ENCODE measurements around the gene TGFBR2.

Gene TGFBR2

DNA sequence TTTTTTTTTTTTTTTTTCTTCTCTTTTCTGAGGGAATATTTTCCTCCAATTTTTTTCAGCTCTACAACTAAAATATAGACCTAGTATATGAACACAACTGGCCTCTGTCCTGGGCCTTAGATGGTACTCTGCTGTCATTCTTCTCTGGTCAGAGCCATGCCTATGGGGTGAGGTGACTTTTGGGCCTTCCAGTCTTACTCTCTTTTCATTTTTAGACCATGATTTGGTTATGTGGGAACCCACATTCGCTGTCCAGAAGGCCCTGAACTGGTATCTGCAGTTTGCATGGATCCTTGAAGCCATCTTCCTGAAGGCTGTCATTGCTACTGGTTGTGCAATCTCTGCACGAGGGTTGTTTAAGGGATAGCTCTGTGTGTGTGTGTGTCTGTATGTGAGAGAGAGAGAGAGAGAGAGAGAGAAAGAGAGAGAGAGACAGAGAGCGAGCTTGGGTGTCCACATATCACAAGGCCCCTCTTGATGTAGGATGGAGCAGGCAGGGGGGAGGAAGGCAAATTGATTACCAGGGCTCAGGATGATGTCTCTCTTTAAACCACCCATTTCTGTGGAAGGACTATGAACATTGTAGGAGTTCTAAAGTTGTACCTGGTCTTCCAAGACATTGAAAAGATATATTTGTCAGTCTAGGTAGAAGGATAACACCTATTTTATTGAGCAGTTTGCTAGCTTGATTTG lies 6.9 kb downstream of the TGFBR2 start:
- Mint-ChIP-seq H3K27ac (no peak overlapping the region), H3K4me1 (no peaks in the 10 kb centered on the region), H3K36me3 (ENCODE audit: low read depth) (peaks cover 4% of the 10 kb centered on the region), H3K9me3 (no peaks in the 10 kb centered on the region), H3K4me3 (no peak overlapping the region), H3K27me3 (ENCODE audit: low read depth, poor library complexity) (no peaks in the 10 kb centered on the region)
- DNase-seq: no peak
- TF ChIP-seq, protein P1, sequence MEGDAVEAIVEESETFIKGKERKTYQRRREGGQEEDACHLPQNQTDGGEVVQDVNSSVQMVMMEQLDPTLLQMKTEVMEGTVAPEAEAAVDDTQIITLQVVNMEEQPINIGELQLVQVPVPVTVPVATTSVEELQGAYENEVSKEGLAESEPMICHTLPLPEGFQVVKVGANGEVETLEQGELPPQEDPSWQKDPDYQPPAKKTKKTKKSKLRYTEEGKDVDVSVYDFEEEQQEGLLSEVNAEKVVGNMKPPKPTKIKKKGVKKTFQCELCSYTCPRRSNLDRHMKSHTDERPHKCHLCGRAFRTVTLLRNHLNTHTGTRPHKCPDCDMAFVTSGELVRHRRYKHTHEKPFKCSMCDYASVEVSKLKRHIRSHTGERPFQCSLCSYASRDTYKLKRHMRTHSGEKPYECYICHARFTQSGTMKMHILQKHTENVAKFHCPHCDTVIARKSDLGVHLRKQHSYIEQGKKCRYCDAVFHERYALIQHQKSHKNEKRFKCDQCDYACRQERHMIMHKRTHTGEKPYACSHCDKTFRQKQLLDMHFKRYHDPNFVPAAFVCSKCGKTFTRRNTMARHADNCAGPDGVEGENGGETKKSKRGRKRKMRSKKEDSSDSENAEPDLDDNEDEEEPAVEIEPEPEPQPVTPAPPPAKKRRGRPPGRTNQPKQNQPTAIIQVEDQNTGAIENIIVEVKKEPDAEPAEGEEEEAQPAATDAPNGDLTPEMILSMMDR (IDR thresholded peaks at IDR 0.05): no peak

GRCh38 chr3:30614373-30614772 lies 8.0 kb downstream of the TGFBR2 start:
- H3K4me3 Mint-ChIP-seq: no peak overlapping the region
- TF ChIP-seq, protein P1 (IDR thresholded peaks at IDR 0.05): no peak
- H3K27ac Mint-ChIP-seq: no peak overlapping the region
- H3K9me3 Mint-ChIP-seq: no peaks in the 10 kb centered on the region
- H3K36me3 Mint-ChIP-seq (ENCODE audit: low read depth): peaks cover 9% of the 10 kb centered on the region
- H3K4me1 Mint-ChIP-seq: no peaks in the 10 kb centered on the region
- H3K27me3 Mint-ChIP-seq (ENCODE audit: low read depth, poor library complexity): no peaks in the 10 kb centered on the region
- no peak for DNase-seq

- TF ChIP-seq, protein P1 (IDR thresholded peaks at IDR 0.05): no peak
- H3K9me3 Mint-ChIP-seq: no peaks in the 10 kb centered on the region
- H3K36me3 Mint-ChIP-seq (ENCODE audit: low read depth): peaks cover 14% of the 10 kb centered on the region
- DNase-seq: no peak
- H3K4me1 Mint-ChIP-seq: no peaks in the 10 kb centered on the region
- no peak overlapping the region for H3K4me3 Mint-ChIP-seq
- H3K27ac Mint-ChIP-seq: no peak overlapping the region
- H3K27me3 Mint-ChIP-seq (ENCODE audit: low read depth, poor library complexity): no peaks in the 10 kb centered on the region
Observed at GRCh38 chr3:30614943-30615342, 8.5 kb downstream of the TGFBR2 start.

DNA sequence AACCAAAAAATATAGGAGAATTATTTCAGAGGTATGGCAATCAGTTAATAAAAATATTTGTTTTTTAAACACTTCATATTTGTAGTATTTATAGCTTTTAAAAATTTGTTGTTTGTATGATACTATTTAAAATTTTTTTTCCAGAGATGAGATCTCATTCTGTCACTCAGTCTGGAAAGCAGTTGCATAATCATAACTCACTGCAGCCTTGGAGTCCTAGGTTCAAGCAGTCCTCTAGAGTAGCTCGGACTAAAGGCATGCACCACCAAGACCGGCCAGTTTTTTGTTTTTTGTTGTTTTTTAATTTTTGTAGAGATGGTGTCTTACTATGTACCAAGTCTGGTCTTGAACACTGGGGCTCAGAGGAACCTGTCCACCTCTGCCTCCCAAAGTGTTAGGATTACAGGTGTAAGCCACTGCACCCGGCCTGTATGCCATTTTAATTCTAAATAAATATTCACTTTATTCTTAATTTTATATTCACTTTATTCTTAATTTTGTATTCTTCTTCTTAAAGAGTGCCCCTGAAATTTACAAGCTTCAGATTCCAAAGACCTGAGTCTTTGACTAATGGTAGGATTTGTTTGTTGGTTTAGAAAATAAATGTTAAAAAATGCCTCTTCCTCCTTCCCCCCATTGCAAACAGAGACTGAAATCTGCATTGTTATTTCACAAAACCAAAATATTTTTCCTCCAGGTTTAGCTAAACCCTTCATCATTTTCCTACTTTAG lies 9.4 kb downstream of the TGFBR2 start:
- H3K9me3 Mint-ChIP-seq: no peaks in the 10 kb centered on the region
- no peak overlapping the region for H3K4me3 Mint-ChIP-seq
- peaks cover 14% of the 10 kb centered on the region for H3K36me3 Mint-ChIP-seq (ENCODE audit: low read depth)
- no peak for DNase-seq
- no peaks in the 10 kb centered on the region for H3K4me1 Mint-ChIP-seq
- TF ChIP-seq, protein P1 (IDR thresholded peaks at IDR 0.05): no peak
- no peaks in the 10 kb centered on the region for H3K27me3 Mint-ChIP-seq (ENCODE audit: low read depth, poor library complexity)
- H3K27ac Mint-ChIP-seq: no peak overlapping the region

- TF ChIP-seq, protein P1 (IDR thresholded peaks at IDR 0.05): no peak
- H3K36me3 Mint-ChIP-seq (ENCODE audit: low read depth): peaks cover 14% of the 10 kb centered on the region
- H3K9me3 Mint-ChIP-seq: no peaks in the 10 kb centered on the region
- no peak for DNase-seq
- H3K4me3 Mint-ChIP-seq: no peak overlapping the region
- no peaks in the 10 kb centered on the region for H3K4me1 Mint-ChIP-seq
- H3K27ac Mint-ChIP-seq: no peak overlapping the region
- no peaks in the 10 kb centered on the region for H3K27me3 Mint-ChIP-seq (ENCODE audit: low read depth, poor library complexity)
Observed at GRCh38 chr3:30616347-30617027, 10.1 kb downstream of the TGFBR2 start.

Measured in nephron progenitor cell (in vitro differentiated cells).